ENCODE results near the gene GNPTAB.

- TF ChIP-seq, protein P1, sequence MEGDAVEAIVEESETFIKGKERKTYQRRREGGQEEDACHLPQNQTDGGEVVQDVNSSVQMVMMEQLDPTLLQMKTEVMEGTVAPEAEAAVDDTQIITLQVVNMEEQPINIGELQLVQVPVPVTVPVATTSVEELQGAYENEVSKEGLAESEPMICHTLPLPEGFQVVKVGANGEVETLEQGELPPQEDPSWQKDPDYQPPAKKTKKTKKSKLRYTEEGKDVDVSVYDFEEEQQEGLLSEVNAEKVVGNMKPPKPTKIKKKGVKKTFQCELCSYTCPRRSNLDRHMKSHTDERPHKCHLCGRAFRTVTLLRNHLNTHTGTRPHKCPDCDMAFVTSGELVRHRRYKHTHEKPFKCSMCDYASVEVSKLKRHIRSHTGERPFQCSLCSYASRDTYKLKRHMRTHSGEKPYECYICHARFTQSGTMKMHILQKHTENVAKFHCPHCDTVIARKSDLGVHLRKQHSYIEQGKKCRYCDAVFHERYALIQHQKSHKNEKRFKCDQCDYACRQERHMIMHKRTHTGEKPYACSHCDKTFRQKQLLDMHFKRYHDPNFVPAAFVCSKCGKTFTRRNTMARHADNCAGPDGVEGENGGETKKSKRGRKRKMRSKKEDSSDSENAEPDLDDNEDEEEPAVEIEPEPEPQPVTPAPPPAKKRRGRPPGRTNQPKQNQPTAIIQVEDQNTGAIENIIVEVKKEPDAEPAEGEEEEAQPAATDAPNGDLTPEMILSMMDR (IDR thresholded peaks at IDR 0.05; ENCODE audit: low read depth, low read length), result no peak
- no peak for TF ChIP-seq EZH2phosphoT487 (IDR thresholded peaks at IDR 0.05; ENCODE audit: low read depth)
Measured at GRCh38 chr12:101769865-101770264, 60.9 kb downstream of the GNPTAB start.
